Measurements from ENCODE around the gene IL11.
"Not testable (repeated sequence)": the region's sequence is repeated elsewhere in the genome, so short reads cannot be mapped to it uniquely, and the experiment has no call there.

IL11 gene

DNA sequence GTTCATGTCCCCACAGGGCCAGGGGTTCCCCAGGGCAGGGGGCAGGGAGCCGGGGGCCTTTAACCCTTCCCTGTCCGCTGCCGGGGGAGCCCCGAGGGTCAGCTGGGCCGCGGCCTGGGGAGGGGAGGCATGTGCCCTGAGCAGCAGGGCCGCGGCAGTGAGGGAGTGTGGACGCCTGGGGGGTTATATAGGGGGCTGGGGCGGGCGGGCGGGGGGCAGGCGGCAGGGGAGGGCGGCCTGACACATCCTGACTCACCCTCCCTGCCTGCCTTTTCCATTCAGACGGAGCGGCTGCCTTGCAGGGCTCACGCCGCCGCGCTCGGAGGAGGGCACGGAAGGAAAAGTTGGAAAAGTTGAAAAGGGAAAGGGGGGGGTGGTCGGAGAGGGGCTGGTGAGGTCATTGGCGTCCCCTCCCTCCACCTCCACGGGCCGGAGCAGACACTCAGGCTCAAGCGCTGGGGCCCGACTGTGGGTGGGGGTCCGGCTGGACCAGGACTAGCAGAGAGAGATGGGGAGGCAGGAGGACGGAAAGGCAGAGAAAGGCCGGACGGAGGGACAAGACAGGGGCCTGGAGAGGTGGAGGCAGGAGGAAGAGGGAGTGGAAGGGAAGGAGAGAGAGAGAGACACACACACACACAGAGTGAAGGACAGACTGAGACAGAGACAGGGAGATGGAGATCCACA is at the start of gene IL11:
Gene IL11 (minus strand): TSS at position 159 of the 684 bp plus-strand sequence. CDS start 153 bp downstream, at position 6.
- no peak for DNase-seq

DNA sequence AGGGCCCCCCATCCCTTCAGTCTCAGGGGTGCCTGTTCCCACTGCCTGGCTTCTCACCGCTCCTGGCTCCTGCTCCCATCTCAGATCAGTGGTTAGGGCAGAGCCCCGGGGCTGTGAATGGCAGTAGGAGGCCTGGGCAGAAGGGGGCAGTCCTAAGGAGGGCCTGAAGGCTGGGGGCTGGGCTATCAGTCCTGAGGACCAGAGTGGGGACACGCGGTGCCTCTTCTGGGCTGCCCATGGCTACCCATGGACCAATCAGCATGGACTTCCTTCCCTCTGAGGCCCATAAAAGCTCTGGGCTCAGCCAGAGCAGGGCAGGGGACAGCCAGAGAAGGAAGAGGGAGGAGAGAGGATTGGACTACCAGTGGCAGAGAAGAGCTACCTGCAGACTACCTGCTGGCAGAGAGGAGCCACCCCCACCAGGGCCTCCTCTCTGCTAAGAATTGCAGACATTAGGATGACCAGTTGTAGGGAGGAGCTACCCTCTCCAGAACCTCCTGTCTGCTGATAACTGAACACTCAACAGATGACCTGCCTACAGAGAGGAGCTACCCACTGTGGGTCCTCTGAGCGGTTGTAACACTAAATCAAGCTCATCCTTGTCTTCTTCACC is 49.5 kb upstream of the IL11 start:
- no peak for DNase-seq

DNA sequence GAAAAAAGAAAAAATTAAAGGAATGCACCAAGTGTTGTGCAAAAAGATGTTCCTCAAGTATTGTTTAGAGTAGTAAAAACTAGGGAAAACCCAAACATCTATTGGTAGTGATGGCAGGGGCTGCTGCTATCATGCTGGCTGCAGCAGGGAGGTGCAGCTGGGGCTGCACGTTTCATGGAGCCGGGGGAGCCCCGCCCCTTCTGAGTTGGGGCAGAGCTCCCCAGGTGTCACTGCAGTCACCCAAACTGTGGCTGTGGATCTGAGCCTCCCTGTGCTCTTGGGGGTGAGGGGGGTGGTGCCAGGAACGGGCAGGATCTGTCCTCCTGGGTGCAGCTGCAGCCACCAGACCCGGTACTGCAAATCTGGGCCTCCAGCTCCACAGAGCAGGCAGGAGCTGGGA is 48.8 kb upstream of the IL11 start:
- DNase-seq = no peak

GRCh38 chr19:55418185-55418584 is 47.9 kb upstream of the IL11 start:
- peak; percentile 24 for DNase-seq

GRCh38 chr19:55410168-55410567 is 39.9 kb upstream of the IL11 start:
- no peak for DNase-seq

- DNase-seq = not testable (repeated sequence)
These were observed 38.9 kb upstream of the IL11 start for GRCh38 chr19:55409179-55409578.

DNA sequence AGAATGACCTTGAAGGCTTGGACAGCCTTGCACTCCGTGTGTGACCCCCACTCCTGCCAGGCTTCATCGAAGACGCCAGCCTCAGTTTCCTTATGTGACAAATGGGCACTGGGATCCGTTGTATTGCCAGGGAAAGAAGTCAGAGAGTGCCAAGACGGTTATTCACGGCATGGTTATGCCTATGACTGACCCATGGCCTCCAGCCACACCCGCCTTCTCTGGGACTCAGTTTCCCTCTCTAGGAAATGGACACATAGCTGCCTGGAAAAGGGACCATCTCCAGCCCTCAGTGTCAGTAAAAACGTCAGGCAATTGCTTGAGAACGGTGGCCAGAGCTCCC is 38.2 kb upstream of the IL11 start:
- DNase-seq = no peak

DNA sequence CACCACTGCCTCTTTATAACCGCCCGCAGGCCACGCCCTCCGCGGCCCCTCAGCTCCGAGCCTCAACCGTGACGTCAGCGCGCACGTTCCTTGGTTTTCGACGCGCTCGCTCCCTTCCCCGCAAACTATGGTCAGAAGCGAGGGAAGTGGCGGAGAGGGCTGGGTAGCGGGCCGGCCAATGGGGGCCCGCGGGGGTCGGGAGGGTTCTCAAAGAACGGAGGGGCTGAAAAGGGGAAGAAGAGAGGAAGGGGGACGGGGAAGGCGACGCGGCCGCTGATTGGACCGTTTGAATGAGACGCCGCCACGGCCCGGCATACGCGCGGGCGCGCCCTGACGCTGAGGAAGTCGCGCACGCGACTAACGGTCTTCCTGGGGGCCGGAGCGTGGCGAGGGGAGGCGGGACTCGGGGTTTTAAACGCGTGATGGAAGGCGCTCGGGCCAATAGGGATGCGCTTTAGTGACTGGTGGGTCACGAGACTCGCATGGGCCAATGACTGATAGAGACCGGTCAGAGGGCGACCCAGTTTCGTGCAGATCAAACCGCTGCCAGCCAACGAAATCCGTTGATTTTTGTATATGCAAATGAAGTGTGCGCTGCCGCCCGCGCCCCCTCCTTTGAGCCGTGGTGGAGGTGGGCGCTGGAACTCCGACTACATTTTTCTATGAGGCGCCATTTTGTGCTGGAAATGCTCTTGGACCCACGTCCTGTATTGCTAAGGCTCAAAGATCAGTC is 37.7 kb upstream of the IL11 start:
- peak; percentile 94 for DNase-seq

DNA sequence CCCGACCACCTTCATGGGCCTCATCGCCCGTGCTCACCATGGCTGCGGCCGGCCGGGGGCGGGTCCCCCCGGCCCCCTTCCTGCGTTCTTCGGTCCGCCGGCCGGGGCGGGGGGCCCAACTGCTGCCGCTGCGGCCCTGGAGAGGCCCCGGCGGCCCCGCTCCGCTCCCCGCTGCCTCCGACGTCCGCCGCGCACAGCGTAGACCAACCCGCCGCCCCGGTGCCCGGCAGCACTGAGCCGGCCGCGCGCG is 37.2 kb upstream of the IL11 start, which contains the start of gene UBE2S:
Gene UBE2S (minus strand): TSS at position 239 of the 250 bp plus-strand sequence. CDS start 199 bp downstream, at position 40.
- not testable (repeated sequence) for DNase-seq

DNA sequence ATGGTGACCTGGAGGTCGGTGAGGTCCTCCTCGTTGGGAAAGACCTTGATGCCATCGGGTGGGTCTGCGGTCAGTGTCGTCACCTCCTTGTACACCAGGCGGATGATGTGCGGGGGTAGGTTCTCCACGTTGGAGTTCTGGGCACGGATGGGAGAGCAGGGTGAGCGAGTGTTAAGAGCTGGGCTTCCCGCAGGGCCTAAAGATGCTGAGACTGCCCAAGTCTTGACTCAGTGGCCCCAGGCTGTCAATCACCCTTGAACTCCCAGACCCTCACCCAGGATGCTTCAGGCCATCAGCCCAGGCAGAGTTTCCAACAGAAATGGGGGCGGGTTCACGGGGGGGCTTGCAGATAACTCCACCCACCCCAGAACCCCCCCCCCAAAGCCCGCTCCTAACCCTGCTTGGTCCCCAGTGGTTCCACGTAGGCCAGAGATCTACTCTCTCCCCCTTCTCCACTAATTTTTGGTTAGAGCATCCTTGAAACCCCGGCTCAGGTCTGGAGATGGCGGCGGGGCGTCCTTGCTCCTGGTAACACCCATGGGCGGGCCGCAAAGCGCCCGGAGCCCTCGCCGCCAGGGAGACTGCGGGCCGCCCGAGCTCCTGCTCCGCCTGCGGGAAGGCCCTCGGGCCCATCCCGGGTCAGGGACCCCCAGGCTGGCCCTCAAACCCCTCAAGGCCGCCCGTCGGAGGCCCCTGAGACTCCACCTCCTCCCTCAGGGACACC is 36.7 kb upstream of the IL11 start:
- no peak for DNase-seq

GRCh38 chr19:55406091-55406825 is 36.0 kb upstream of the IL11 start:
- no peak for DNase-seq

DNA sequence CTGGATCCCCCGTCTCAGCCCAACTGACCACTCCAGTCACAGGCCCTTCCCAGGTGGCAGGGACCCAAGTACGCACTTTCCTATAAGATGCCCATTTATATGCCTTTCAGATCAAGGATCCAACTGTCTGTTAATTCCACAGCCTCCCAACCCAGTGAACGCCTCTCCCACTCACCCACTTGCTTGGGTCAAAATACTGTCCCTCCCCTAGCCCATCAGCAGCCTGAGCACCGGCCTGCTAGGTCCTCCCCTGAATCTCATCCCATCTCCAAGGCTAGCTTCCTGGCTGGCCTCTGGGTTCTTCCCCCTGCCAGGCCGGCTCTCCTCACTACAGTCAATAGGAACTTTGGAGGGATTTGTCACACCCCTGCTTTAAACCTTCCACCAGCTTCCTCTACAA is 35.4 kb upstream of the IL11 start:
- DNase-seq = no peak

DNA sequence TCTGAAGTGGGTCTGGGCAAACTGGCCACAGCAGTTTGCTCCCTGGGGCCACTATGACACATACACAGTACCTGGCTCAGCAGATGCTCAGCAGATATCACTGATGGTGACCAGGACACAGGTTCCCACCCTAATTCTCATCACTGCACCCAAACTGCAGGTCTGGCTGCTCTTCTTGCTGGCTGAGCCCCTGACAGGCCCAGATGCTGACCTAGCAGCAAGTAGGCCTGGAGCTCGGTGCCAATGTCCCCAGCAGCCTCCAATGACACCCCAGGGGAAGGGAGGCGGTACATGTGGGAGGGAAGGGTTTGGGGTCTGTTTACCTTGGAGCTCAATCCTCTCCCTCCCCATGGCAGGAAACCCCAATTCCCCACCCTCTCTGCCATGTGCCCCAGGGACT is 32.2 kb upstream of the IL11 start:
- no peak for DNase-seq

- DNase-seq = not testable (repeated sequence)
These were observed 31.1 kb upstream of the IL11 start for GRCh38 chr19:55401390-55401789.

DNA sequence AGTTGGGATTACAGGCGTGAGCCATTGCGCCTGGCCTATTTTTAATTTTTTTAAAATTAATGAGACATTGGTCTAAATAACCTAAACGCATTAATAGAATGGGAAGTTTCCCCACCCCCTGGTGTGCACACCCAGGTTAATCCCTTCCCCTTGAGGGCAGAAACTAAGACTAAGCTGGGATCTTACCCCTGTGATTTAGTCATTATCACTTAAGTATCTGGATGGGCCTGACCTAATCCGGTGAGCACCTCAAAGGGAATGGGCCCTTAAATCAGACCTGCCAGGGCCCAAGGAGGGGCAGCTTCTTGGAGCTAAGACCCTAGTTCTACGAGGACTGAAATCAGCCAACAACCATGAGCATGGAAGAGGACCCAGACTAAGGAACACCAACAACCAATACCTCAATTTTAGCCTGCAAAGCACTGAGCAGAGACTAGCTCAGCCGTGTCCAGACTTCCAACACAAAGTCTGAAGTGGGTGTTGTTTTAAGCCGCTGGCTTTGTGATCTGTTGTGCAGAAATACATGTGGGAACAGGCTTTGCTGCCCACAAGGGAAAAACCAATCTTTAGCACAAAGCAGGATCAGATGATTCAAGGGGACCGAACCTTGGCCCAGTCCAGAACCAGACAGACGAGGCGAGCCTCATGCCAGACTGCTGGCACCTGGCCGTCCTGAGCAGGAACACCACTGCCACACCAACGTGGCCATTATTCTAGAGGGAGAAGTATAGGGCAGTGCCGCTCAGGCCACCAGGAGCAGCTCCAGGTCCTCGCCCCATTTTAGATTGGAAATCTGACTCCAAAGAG is 30.2 kb upstream of the IL11 start:
- no peak for DNase-seq

DNA sequence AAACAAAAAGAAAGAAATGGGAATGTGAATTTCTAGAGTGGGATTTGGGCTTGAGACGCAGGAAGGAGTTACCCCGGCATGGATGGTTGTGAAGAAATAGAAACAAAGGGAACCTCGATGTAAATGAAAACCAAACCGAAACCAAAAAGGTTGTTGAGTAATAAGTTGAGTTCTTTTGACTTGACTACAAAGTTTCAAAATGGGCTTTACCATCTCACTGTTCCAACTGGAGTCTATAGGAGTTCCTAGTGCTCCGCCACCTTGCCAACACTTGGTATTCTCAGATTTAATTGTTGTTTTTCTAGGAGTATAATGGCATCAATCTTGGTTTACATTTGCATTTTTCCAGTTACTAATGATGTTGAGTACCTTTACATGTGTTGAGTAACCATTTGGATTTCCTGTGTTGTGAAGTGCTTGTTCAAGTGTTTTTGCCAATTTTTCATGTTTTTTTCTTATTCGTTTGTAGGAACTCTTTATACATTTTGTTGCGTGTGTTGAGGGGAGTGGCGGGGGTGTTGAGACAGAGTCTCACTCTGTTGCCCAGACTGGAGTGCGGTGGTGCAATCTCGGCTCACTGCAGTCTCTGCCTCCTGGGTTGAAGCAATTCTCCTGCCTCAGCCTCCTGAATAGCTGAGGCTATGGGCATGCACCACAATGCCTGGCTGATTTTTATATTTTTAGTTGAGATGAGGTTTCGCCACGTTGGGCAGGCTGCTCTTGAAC is 28.1 kb upstream of the IL11 start:
- DNase-seq = no peak

- DNase-seq = no peak
These were observed 22.8 kb upstream of the IL11 start for GRCh38 chr19:55392820-55393761.

- no peak for DNase-seq
These were observed 21.7 kb upstream of the IL11 start for GRCh38 chr19:55391702-55392615.

DNA sequence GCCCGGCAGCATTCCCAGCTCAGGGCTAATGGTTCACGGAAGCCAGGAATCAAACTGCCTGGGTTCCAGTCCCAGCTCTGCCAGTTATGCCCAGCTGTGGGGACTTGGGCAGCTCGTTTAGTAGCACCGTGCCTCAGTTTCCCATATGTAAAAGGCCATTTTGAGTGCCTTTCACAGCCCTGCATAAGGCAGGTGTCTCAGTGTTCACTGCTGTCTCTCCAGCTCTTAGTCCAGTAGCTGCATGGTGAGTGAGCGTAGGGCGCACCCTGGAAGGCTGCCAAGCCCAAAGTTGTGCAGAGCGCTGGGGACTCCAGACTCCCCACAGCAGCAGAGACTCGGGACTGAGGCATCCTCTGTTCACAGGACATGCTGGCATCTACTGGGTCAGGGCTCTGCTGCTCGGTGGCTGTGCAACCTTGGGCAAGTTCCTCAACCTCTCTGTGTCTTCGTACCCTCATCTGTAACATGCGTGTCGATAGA is 21.0 kb upstream of the IL11 start:
- DNase-seq = no peak
